Measurements from ENCODE around the gene UBE2I.

DNA sequence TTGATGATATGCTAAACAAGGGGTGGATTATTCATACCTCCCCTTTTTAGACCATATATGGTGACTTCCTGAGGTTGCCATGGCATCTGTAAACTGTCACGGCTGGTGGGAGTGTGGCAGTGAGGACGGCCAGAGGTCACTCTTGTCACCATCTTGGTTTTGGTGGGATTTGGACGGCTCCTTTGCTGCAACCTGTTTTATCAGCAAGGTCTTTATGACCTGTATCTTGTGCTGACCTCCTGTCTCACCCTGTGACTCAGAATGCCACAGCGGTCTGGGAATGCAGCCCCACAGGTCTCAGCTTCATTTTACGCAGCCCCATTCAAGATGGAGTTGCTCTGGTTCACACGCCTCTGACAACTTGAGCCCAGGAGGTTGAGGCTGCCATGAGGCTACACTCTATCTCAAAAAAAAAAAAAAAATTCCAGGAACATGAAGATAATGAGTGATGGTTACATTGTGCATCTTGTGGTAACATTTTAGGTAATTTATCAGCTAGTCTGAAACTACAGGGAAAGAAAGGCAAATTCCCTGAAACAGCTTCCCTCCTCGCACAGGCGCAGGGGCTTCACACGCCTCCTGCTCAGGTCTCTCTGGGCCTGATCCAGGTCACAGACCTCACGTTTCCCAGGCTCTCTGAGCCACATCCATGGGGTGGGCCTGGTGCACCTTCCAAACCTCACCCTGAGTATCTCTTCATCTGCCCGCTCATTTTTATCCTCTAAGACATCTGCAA is 15.3 kb upstream of the UBE2I start:
- TF ChIP-seq, protein P1, sequence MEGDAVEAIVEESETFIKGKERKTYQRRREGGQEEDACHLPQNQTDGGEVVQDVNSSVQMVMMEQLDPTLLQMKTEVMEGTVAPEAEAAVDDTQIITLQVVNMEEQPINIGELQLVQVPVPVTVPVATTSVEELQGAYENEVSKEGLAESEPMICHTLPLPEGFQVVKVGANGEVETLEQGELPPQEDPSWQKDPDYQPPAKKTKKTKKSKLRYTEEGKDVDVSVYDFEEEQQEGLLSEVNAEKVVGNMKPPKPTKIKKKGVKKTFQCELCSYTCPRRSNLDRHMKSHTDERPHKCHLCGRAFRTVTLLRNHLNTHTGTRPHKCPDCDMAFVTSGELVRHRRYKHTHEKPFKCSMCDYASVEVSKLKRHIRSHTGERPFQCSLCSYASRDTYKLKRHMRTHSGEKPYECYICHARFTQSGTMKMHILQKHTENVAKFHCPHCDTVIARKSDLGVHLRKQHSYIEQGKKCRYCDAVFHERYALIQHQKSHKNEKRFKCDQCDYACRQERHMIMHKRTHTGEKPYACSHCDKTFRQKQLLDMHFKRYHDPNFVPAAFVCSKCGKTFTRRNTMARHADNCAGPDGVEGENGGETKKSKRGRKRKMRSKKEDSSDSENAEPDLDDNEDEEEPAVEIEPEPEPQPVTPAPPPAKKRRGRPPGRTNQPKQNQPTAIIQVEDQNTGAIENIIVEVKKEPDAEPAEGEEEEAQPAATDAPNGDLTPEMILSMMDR (IDR thresholded peaks at IDR 0.05; ENCODE audit: low read depth, low read length, missing input control): no peak
- TF ChIP-seq, protein P2, sequence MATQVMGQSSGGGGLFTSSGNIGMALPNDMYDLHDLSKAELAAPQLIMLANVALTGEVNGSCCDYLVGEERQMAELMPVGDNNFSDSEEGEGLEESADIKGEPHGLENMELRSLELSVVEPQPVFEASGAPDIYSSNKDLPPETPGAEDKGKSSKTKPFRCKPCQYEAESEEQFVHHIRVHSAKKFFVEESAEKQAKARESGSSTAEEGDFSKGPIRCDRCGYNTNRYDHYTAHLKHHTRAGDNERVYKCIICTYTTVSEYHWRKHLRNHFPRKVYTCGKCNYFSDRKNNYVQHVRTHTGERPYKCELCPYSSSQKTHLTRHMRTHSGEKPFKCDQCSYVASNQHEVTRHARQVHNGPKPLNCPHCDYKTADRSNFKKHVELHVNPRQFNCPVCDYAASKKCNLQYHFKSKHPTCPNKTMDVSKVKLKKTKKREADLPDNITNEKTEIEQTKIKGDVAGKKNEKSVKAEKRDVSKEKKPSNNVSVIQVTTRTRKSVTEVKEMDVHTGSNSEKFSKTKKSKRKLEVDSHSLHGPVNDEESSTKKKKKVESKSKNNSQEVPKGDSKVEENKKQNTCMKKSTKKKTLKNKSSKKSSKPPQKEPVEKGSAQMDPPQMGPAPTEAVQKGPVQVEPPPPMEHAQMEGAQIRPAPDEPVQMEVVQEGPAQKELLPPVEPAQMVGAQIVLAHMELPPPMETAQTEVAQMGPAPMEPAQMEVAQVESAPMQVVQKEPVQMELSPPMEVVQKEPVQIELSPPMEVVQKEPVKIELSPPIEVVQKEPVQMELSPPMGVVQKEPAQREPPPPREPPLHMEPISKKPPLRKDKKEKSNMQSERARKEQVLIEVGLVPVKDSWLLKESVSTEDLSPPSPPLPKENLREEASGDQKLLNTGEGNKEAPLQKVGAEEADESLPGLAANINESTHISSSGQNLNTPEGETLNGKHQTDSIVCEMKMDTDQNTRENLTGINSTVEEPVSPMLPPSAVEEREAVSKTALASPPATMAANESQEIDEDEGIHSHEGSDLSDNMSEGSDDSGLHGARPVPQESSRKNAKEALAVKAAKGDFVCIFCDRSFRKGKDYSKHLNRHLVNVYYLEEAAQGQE (IDR thresholded peaks at IDR 0.05): no peak
- TF ChIP-seq, protein P3, sequence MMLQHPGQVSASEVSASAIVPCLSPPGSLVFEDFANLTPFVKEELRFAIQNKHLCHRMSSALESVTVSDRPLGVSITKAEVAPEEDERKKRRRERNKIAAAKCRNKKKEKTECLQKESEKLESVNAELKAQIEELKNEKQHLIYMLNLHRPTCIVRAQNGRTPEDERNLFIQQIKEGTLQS (IDR thresholded peaks at IDR 0.05): no peak
- TF ChIP-seq FOXA1 (IDR thresholded peaks at IDR 0.05): no peak
- TF ChIP-seq TAF1 (conservative IDR thresholded peaks at IDR 0.05): no peak
- no peak for TF ChIP-seq GABPA (IDR thresholded peaks at IDR 0.05 in 1 of 2, conservative IDR thresholded peaks at IDR 0.05 in 1 of 2)
- TF ChIP-seq, protein P4, sequence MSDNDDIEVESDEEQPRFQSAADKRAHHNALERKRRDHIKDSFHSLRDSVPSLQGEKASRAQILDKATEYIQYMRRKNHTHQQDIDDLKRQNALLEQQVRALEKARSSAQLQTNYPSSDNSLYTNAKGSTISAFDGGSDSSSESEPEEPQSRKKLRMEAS (IDR thresholded peaks at IDR 0.05): no peak
- TF ChIP-seq, protein P5, sequence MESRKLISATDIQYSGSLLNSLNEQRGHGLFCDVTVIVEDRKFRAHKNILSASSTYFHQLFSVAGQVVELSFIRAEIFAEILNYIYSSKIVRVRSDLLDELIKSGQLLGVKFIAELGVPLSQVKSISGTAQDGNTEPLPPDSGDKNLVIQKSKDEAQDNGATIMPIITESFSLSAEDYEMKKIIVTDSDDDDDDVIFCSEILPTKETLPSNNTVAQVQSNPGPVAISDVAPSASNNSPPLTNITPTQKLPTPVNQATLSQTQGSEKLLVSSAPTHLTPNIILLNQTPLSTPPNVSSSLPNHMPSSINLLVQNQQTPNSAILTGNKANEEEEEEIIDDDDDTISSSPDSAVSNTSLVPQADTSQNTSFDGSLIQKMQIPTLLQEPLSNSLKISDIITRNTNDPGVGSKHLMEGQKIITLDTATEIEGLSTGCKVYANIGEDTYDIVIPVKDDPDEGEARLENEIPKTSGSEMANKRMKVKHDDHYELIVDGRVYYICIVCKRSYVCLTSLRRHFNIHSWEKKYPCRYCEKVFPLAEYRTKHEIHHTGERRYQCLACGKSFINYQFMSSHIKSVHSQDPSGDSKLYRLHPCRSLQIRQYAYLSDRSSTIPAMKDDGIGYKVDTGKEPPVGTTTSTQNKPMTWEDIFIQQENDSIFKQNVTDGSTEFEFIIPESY (IDR thresholded peaks at IDR 0.05): no peak
- TF ChIP-seq EGR1 (IDR thresholded peaks at IDR 0.05; ENCODE audit: low read depth in 2 of 2): no peak
- TF ChIP-seq JUND (IDR thresholded peaks at IDR 0.05): no peak
- no peak for TF ChIP-seq YY1 (IDR thresholded peaks at IDR 0.05)
